ENCODE measurements around the gene FCN3. TPM values are rescaled to one million over a fixed set of nuclear protein-coding genes. Genes with fewer than 3 reads are reported as not detected.

Gene FCN3
- total and polyA plus RNA-seq, 9 of the 15 experiments (the other 6 are each of a cell fraction or from before 2014, with no cell fraction given), result 0.49 TPM; not detected in 8

DNA sequence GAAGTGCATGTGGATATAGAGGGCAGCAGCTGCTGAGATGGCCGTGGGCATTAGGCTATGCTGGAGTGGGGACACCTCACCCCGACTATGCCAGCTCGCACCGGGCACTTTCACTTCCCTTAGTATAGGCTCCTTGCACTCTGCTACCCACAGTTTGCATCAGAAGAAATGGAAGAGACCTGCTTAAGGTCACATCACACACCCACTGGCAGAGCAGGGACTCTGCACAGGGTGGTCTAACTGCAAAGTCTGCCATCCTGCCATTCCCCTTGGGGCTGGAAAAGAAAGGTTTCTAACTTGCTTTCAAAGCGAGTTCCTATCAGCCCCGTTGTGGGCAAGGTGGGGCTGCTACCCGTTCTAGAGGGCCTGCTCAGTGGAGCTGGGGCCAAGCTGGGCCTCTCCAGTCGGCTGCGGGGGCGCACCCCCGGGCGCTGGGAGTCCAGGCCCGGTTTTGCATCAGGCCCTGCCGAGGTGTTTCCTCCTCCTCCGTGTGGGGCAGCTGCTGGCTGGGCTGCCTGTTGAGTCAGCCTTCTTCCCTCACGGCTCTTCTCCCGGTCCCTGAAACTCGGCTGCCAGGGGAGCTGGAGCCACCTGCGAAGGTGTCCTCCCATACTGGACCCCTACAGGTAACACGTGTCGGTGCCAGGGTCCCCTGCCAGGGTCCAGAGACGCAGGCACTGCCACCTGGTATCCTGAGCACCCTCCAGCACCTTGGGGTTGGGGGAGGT, 32.9 kb downstream of the FCN3 start, which contains the start of gene SYTL1 (continued):
- TF ChIP-seq ZSCAN32 (CRISPR knock-in tag; IDR thresholded peaks at IDR 0.05), result no peak
- TF ChIP-seq, protein P1, sequence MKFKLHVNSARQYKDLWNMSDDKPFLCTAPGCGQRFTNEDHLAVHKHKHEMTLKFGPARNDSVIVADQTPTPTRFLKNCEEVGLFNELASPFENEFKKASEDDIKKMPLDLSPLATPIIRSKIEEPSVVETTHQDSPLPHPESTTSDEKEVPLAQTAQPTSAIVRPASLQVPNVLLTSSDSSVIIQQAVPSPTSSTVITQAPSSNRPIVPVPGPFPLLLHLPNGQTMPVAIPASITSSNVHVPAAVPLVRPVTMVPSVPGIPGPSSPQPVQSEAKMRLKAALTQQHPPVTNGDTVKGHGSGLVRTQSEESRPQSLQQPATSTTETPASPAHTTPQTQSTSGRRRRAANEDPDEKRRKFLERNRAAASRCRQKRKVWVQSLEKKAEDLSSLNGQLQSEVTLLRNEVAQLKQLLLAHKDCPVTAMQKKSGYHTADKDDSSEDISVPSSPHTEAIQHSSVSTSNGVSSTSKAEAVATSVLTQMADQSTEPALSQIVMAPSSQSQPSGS (CRISPR knock-in tag; IDR thresholded peaks at IDR 0.05), result no peak
- TF ChIP-seq ZNF445 (CRISPR knock-in tag; IDR thresholded peaks at IDR 0.05; ENCODE audit: low read depth), result no peak
- TF ChIP-seq CREBBP (IDR thresholded peaks at IDR 0.05; ENCODE audit: low read depth, low read length), result no peak
- TF ChIP-seq MEF2D (tag; conservative IDR thresholded peaks at IDR 0.05; ENCODE audit: low read depth), result no peak
- no peak for TF ChIP-seq ETS2 (tag; IDR thresholded peaks at IDR 0.05; ENCODE audit: borderline replicate concordance, poor library complexity, severe bottlenecking)
- TF ChIP-seq, protein P2, sequence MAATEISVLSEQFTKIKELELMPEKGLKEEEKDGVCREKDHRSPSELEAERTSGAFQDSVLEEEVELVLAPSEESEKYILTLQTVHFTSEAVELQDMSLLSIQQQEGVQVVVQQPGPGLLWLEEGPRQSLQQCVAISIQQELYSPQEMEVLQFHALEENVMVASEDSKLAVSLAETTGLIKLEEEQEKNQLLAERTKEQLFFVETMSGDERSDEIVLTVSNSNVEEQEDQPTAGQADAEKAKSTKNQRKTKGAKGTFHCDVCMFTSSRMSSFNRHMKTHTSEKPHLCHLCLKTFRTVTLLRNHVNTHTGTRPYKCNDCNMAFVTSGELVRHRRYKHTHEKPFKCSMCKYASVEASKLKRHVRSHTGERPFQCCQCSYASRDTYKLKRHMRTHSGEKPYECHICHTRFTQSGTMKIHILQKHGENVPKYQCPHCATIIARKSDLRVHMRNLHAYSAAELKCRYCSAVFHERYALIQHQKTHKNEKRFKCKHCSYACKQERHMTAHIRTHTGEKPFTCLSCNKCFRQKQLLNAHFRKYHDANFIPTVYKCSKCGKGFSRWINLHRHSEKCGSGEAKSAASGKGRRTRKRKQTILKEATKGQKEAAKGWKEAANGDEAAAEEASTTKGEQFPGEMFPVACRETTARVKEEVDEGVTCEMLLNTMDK (IDR thresholded peaks at IDR 0.05; ENCODE audit: borderline replicate concordance, insufficient read depth, low read depth, low read length, poor library complexity, severe bottlenecking), result no peak
- no peak for TF ChIP-seq HMG20B (CRISPR knock-in tag; IDR thresholded peaks at IDR 0.05)
- TF ChIP-seq, protein P3, sequence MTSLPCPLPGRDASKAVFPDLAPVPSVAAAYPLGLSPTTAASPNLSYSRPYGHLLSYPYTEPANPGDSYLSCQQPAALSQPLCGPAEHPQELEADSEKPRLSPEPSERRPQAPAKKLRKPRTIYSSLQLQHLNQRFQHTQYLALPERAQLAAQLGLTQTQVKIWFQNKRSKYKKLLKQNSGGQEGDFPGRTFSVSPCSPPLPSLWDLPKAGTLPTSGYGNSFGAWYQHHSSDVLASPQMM (CRISPR knock-in tag; IDR thresholded peaks at IDR 0.05), result no peak
- no peak for TF ChIP-seq EP300 (IDR thresholded peaks at IDR 0.05; ENCODE audit: low read length)
- no peak for TF ChIP-seq PHB (CRISPR knock-in tag; IDR thresholded peaks at IDR 0.05)
- TF ChIP-seq, protein P4, sequence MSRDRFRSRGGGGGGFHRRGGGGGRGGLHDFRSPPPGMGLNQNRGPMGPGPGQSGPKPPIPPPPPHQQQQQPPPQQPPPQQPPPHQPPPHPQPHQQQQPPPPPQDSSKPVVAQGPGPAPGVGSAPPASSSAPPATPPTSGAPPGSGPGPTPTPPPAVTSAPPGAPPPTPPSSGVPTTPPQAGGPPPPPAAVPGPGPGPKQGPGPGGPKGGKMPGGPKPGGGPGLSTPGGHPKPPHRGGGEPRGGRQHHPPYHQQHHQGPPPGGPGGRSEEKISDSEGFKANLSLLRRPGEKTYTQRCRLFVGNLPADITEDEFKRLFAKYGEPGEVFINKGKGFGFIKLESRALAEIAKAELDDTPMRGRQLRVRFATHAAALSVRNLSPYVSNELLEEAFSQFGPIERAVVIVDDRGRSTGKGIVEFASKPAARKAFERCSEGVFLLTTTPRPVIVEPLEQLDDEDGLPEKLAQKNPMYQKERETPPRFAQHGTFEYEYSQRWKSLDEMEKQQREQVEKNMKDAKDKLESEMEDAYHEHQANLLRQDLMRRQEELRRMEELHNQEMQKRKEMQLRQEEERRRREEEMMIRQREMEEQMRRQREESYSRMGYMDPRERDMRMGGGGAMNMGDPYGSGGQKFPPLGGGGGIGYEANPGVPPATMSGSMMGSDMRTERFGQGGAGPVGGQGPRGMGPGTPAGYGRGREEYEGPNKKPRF (IDR thresholded peaks at IDR 0.05; ENCODE audit: low read depth, low read length), result no peak
- peak; percentile 83 for TF ChIP-seq TOE1 (IDR thresholded peaks at IDR 0.05; ENCODE audit: borderline replicate concordance)
- TF ChIP-seq TOE1 (CRISPR knock-in tag; IDR thresholded peaks at IDR 0.05; ENCODE audit: borderline replicate concordance, low read depth), result no peak
- TF ChIP-seq, protein P5, sequence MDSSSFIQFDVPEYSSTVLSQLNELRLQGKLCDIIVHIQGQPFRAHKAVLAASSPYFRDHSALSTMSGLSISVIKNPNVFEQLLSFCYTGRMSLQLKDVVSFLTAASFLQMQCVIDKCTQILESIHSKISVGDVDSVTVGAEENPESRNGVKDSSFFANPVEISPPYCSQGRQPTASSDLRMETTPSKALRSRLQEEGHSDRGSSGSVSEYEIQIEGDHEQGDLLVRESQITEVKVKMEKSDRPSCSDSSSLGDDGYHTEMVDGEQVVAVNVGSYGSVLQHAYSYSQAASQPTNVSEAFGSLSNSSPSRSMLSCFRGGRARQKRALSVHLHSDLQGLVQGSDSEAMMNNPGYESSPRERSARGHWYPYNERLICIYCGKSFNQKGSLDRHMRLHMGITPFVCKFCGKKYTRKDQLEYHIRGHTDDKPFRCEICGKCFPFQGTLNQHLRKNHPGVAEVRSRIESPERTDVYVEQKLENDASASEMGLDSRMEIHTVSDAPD (CRISPR knock-in tag; IDR thresholded peaks at IDR 0.05), result no peak
- TF ChIP-seq FOXA1 (IDR thresholded peaks at IDR 0.05; ENCODE audit: borderline replicate concordance), result no peak
- TF ChIP-seq ZNF764 (CRISPR knock-in tag; IDR thresholded peaks at IDR 0.05; ENCODE audit: low read depth), result 0 out of 2 replicates have a peak, but pooled peaks have one; percentile 34
- no peak for TF ChIP-seq SLC30A9 (CRISPR knock-in tag; IDR thresholded peaks at IDR 0.05)
- TF ChIP-seq ZNF77 (CRISPR knock-in tag; IDR thresholded peaks at IDR 0.05), result no peak
- peak; percentile 36 for TF ChIP-seq SMAD4 (CRISPR knock-in tag; conservative IDR thresholded peaks at IDR 0.05)
- TF ChIP-seq ESRRB (CRISPR knock-in tag; IDR thresholded peaks at IDR 0.05; ENCODE audit: borderline replicate concordance), result no peak
